Esophagus muscularis mucosa (tissue), 4 donors: ENCODE results near the gene LGR5. TPM values are rescaled to one million over a fixed set of nuclear protein-coding genes. Genes with fewer than 3 reads are reported as not detected.

Source experiments
- DNase-seq: peaks from one replicate; pipeline ENCODE4 v3.0.0-alpha.2; 2017; ENCODE audit errors: extremely low spot score
- H3K27ac ChIP-seq, 4 donors: fragments of 200-600 bp; sonication (generic); replicated peaks in 1 of 4; 1 replicate in 3 of 4; 2 replicates in 1 of 4; pipeline ENCODE4 v1.5.1; 2016 to 2019; ENCODE audit warnings: mild to moderate bottlenecking in 1 of 4
- H3K27me3 ChIP-seq, 4 donors: fragments of 200-600 bp; sonication (generic); one replicate each; pipeline versions ENCODE4 v1.5.1 to v1.6.0; 2016 to 2019
- H3K36me3 ChIP-seq, 4 donors: fragments of 200-600 bp; sonication (generic); one replicate each; pipeline ENCODE4 v1.5.1; 2016 to 2019
- H3K4me1 ChIP-seq, 4 donors: fragments of 200-600 bp; sonication (generic); one replicate each; pipeline ENCODE4 v1.5.1; 2016 to 2019
- H3K4me3 ChIP-seq, 4 donors: fragments of 200-600 bp; sonication (generic); 1 replicate in 2 of 4; 2 replicates in 2 of 4; pipeline ENCODE4 v1.5.1; 2016 to 2019; ENCODE audit warnings: mild to moderate bottlenecking in 4 of 4, moderate library complexity in 1 of 4
- H3K9me3 ChIP-seq, 4 donors: fragments of 200-600 bp; sonication (generic); 1 replicate in 3 of 4; 2 replicates in 1 of 4; pipeline ENCODE4 v1.5.1; 2016 to 2019
- EP300 ChIP-seq: sonication (generic); formaldehyde crosslinking; IDR thresholded peaks from one replicate; pipeline ENCODE4 v1.6.1; 2017; ENCODE audit warnings: antibody characterized with exemption
- POLR2A ChIP-seq: fragments of 450-650 bp; IDR thresholded peaks from one replicate; pipeline ENCODE4 v1.6.1; 2017; ENCODE audit warnings: antibody characterized with exemption, moderate library complexity, mild to moderate bottlenecking, low read depth
- POLR2AphosphoS5 ChIP-seq, 2 donors: sonication (generic); formaldehyde crosslinking; IDR thresholded peaks; one replicate each; pipeline ENCODE4 v1.6.1; 2017; ENCODE audit warnings: antibody characterized with exemption in 2 of 2
- WGBS: methylation state at CpG from one replicate; pipeline ENCODE4 v1.1.5; 2018; 5-methylcytosine and 5-hydroxymethylcytosine counted together
- intact Hi-C: fragments of 100-400 bp; cut with DNase I; formaldehyde crosslinking; loops from one replicate; pipeline ENCODE4 v1.15.1; 2023
- total RNA-seq, 4 donors: library from RNA; depleted of rRNA; stranded (reverse); fragments of >200 nt; gene quantifications; one replicate each; pipeline versions ENCODE4 v1.1.0 to v1.2.1, GENCODE V29; 2016
- TF ChIP-seq, protein P1 (sequence below), 3 experiments: fragments of 200-600 bp in 2 of 3; fragments of 450-650 bp in 1 of 3; sonication (generic) in 2 of 3; IDR thresholded peaks; one replicate each; pipeline ENCODE4 v1.5.1; 2017 to 2019; ENCODE audit warnings: antibody characterized with exemption in 3 of 3, mild to moderate bottlenecking in 2 of 3, moderate library complexity in 1 of 3

The LGR5 gene
- total RNA-seq, 4 donors from 2014 or later = under 0.01 to 0.39 (median 0.34) TPM; not detected in 1

- no peak for DNase-seq
- 53% methylated on average over 3 of the region's 3 CpGs for WGBS
These were observed 15.6 kb downstream of the LGR5 start for GRCh38 chr12:71455028-71455737.

DNA sequence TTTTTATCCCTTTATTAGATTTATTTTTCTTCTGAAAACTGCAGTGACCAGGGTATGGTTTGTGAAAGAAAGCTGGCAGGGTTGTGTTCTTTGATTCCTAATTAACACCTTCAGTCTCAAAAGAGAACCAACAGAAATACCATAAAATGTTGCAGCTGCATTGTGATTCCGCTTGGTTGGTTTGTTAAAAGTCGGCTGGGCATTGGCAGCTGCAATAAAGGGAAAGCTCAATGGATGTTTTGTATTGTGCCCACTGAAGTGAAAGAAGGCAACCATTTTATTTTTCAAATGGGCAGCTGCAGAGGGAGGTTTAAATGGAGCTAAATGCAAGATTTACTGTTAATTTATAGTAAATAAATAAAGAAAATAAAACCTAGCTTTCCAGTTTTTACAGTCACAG lies 16.7 kb downstream of the LGR5 start:
- no peak for DNase-seq
- 66% methylated on average over 2 of the region's 2 CpGs for WGBS

More at GRCh38 chr12:71455028-71455737, 15.6 kb downstream of the LGR5 start:
- Histone ChIP-seq H3K27ac (no peak overlapping the region), H3K9me3 (no peaks in the 10 kb centered on the region), H3K27me3 (peaks cover 0 to 9% (median 0%) of the 10 kb centered on the region in 4 donors), H3K4me3 (no peak overlapping the region), H3K36me3 (no peaks in the 10 kb centered on the region), H3K4me1 (no peaks in the 10 kb centered on the region)
- TF ChIP-seq POLR2A (no peak), EP300 (no peak), POLR2AphosphoS5 (IDR thresholded peaks at IDR 0.05) (no peak)
- TF ChIP-seq, protein P1, sequence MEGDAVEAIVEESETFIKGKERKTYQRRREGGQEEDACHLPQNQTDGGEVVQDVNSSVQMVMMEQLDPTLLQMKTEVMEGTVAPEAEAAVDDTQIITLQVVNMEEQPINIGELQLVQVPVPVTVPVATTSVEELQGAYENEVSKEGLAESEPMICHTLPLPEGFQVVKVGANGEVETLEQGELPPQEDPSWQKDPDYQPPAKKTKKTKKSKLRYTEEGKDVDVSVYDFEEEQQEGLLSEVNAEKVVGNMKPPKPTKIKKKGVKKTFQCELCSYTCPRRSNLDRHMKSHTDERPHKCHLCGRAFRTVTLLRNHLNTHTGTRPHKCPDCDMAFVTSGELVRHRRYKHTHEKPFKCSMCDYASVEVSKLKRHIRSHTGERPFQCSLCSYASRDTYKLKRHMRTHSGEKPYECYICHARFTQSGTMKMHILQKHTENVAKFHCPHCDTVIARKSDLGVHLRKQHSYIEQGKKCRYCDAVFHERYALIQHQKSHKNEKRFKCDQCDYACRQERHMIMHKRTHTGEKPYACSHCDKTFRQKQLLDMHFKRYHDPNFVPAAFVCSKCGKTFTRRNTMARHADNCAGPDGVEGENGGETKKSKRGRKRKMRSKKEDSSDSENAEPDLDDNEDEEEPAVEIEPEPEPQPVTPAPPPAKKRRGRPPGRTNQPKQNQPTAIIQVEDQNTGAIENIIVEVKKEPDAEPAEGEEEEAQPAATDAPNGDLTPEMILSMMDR (IDR thresholded peaks at IDR 0.05) = no peak
- intact Hi-C loops = no loop called here

GRCh38 chr12:71456990-71457389 lies 17.4 kb downstream of the LGR5 start:
- Histone ChIP-seq H3K4me3 (no peak overlapping the region), H3K36me3 (no peaks in the 10 kb centered on the region), H3K9me3 (no peaks in the 10 kb centered on the region), H3K27me3 (peaks cover 0 to 6% (median 0%) of the 10 kb centered on the region in 4 donors), H3K4me1 (no peaks in the 10 kb centered on the region), H3K27ac (no peak overlapping the region)
- intact Hi-C loops = no loop called here
- WGBS = 82% methylated on average over 4 of the region's 4 CpGs
- no peak for DNase-seq
- no peak for TF ChIP-seq EP300
- TF ChIP-seq POLR2A = no peak
- no peak for TF ChIP-seq POLR2AphosphoS5 (IDR thresholded peaks at IDR 0.05)
- TF ChIP-seq, protein P1 (IDR thresholded peaks at IDR 0.05) = no peak

More for the DNA sequence above, 16.7 kb downstream of the LGR5 start:
- Histone ChIP-seq H3K27ac (no peak overlapping the region), H3K4me1 (no peaks in the 10 kb centered on the region), H3K36me3 (no peaks in the 10 kb centered on the region), H3K27me3 (peaks cover 0 to 9% (median 0%) of the 10 kb centered on the region in 4 donors), H3K9me3 (no peaks in the 10 kb centered on the region), H3K4me3 (no peak overlapping the region)
- intact Hi-C loops = no loop called here
- TF ChIP-seq POLR2A = no peak
- no peak for TF ChIP-seq EP300
- TF ChIP-seq, protein P1 (IDR thresholded peaks at IDR 0.05) = no peak
- TF ChIP-seq POLR2AphosphoS5 (IDR thresholded peaks at IDR 0.05) = no peak

DNA sequence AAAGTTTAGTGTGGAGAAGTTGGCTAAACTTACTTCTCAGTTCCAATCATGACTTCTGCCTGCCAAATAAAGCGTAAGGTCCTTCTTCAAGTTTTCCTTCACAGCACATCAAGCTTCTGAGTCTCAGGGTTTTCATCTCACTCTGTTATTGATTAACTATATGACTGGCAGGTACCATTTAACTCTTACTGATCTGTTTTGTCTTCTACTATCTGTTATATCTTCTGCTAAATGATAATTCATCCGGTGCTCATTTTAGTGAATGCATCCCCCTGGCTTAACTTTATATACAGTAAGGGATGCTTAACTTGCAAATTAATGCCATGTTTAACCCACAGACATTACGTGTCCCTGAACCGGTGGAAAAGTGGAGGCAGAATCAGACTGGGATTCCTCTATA lies 20.7 kb downstream of the LGR5 start:
- intact Hi-C loops = no loop called here
- WGBS = 82% methylated on average over 4 of the region's 4 CpGs

More for the DNA sequence above, 20.7 kb downstream of the LGR5 start:
- no peaks in the 10 kb centered on the region for H3K36me3 ChIP-seq
- H3K4me3 ChIP-seq = no peak overlapping the region
- no peaks in the 10 kb centered on the region for H3K27me3 ChIP-seq
- H3K27ac ChIP-seq = no peak overlapping the region
- no peaks in the 10 kb centered on the region for H3K9me3 ChIP-seq
- TF ChIP-seq, protein P1 (IDR thresholded peaks at IDR 0.05) = no peak
- TF ChIP-seq POLR2A (no peak), POLR2AphosphoS5 (IDR thresholded peaks at IDR 0.05) (no peak), EP300 (no peak)
- DNase-seq = no peak
- no peaks in the 10 kb centered on the region for H3K4me1 ChIP-seq
